Measurements from ENCODE around the gene ZNF221.

The ZNF221 gene

GRCh38 chr19:43957891-43958290, 6.9 kb downstream of the ZNF221 start:
- DNase-seq (ENCODE audit: low read depth) = peak; percentile 86

- no peak for DNase-seq (ENCODE audit: low read depth)
Measured at GRCh38 chr19:43960411-43960810, 9.4 kb downstream of the ZNF221 start.

GRCh38 chr19:43966079-43966694, 15.2 kb downstream of the ZNF221 start:
- no peak for DNase-seq (ENCODE audit: low read depth)

- no peak for DNase-seq (ENCODE audit: low read depth)
Measured at GRCh38 chr19:43976732-43977131, 25.7 kb downstream of the ZNF221 start.

- DNase-seq (ENCODE audit: low read depth) = no peak
Measured at GRCh38 chr19:43983544-43983911, 32.5 kb downstream of the ZNF221 start.

GRCh38 chr19:43983912-43984686, 33.1 kb downstream of the ZNF221 start, which contains the start of gene ZNF155:
Gene ZNF155, plus strand, starts transcription at chr19:43984188. Its CDS starts 4,356 bp downstream, at chr19:43988544.
- DNase-seq (ENCODE audit: low read depth) = peak; percentile 98

- DNase-seq (ENCODE audit: low read depth) = no peak
Measured at GRCh38 chr19:43984687-43985000, 33.6 kb downstream of the ZNF221 start.

GRCh38 chr19:43997631-43998290, 46.7 kb downstream of the ZNF221 start:
- DNase-seq (ENCODE audit: low read depth) = peak; percentile 14

- DNase-seq (ENCODE audit: low read depth) = peak; percentile 24
Measured at GRCh38 chr19:44002212-44002565, 51.2 kb downstream of the ZNF221 start.

- peak; percentile 98 for DNase-seq (ENCODE audit: low read depth)
Measured at GRCh38 chr19:44002566-44003460, 51.8 kb downstream of the ZNF221 start, which contains the start of gene ZNF230. Gene ZNF230, plus strand, starts transcription at chr19:44002957. Its CDS starts 4,122 bp downstream, at chr19:44007079.

- peak; percentile 22 for DNase-seq (ENCODE audit: low read depth)
Measured at GRCh38 chr19:44003461-44004009, 52.5 kb downstream of the ZNF221 start.

GRCh38 chr19:44005973-44006372, 54.9 kb downstream of the ZNF221 start:
- peak; percentile 75 for DNase-seq (ENCODE audit: low read depth)

GRCh38 chr19:44007473-44007872, 56.4 kb downstream of the ZNF221 start:
- no peak for DNase-seq (ENCODE audit: low read depth)

- no peak for DNase-seq (ENCODE audit: low read depth)
Measured at GRCh38 chr19:44010468-44010867, 59.4 kb downstream of the ZNF221 start.

All from iris pigment epithelial cell (primary cell).